HL-60 (cell line): ENCODE measurements around the gene CACNA1I.

Source experiments
- DNase-seq, 2 experiments: peaks; one replicate each; pipeline ENCODE4 v3.0.0-alpha.2; 2010 to 2020; ENCODE audit warnings: low read depth in 1 of 2, low spot score in 1 of 2
- H3K27ac ChIP-seq: fragments of 250-450 bp; sonication (Bioruptor Pico); replicated peaks from 2 replicates; pipeline ENCODE4 v1.5.1; 2020; ENCODE audit warnings: mild to moderate bottlenecking, moderate library complexity
- H3K27me3 ChIP-seq: fragments of 250-450 bp; sonication (Bioruptor Pico); 2 replicates; pipeline ENCODE4 v1.5.1; 2021; ENCODE audit warnings: mild to moderate bottlenecking, moderate library complexity; ENCODE audit not compliant: insufficient read depth, poor library complexity, severe bottlenecking
- H3K4me3 ChIP-seq: replicated peaks from 2 replicates; pipeline ENCODE4 v1.5.1; 2011; ENCODE audit warnings: mild to moderate bottlenecking, control low read depth, low read length; ENCODE audit not compliant: insufficient read depth
- CTCF ChIP-seq: IDR thresholded peaks from one replicate; pipeline ENCODE4 v1.5.1; 2011; ENCODE audit warnings: low read length, control low read depth, inconsistent platforms; ENCODE audit not compliant: insufficient read depth
- GABPA ChIP-seq: IDR thresholded peaks from 2 replicates; pipeline ENCODE4 v1.6.1; 2012; ENCODE audit warnings: low read depth
- POLR2AphosphoS5 ChIP-seq: IDR thresholded peaks from 2 replicates; pipeline ENCODE4 v1.6.1; 2012; ENCODE audit warnings: low read depth
- REST ChIP-seq: IDR thresholded peaks from 2 replicates; pipeline ENCODE4 v1.6.1; 2012; ENCODE audit warnings: low read depth; ENCODE audit not compliant: insufficient replicate concordance
- SPI1 ChIP-seq: IDR thresholded peaks from 2 replicates; pipeline ENCODE4 v1.6.1; 2012; ENCODE audit warnings: low read depth, mild to moderate bottlenecking, borderline replicate concordance

Gene CACNA1I

GRCh38 chr22:39625569-39626537 is 55.3 kb downstream of the CACNA1I start:
- Histone ChIP-seq H3K27ac (no peak overlapping the region), H3K27me3 (peaks cover 12% of the 10 kb centered on the region), H3K4me3 (no peak overlapping the region)
- no peak for DNase-seq
- no peak for TF ChIP-seq POLR2AphosphoS5
- no peak for TF ChIP-seq REST
- TF ChIP-seq SPI1: no peak
- no peak for TF ChIP-seq CTCF

GRCh38 chr22:39627208-39627607 is 56.7 kb downstream of the CACNA1I start:
- peaks cover 12% of the 10 kb centered on the region for H3K27me3 ChIP-seq
- TF ChIP-seq POLR2AphosphoS5 (no peak), SPI1 (no peak), GABPA (no peak), CTCF (no peak), REST (no peak)
- no peak for DNase-seq
- H3K4me3 ChIP-seq: no peak overlapping the region
- no peak overlapping the region for H3K27ac ChIP-seq

GRCh38 chr22:39627865-39628562 is 57.5 kb downstream of the CACNA1I start:
- DNase-seq: no peak
- peaks cover 12% of the 10 kb centered on the region for H3K27me3 ChIP-seq
- no peak overlapping the region for H3K27ac ChIP-seq
- no peak overlapping the region for H3K4me3 ChIP-seq
- TF ChIP-seq REST (no peak), SPI1 (no peak), CTCF (no peak), POLR2AphosphoS5 (no peak), GABPA (no peak)
